Measurements from ENCODE around the gene VSIG2.

GRCh38 chr11:124751391-124751740 is 689 bp downstream of the VSIG2 start:
- TF ChIP-seq EZH2 (IDR thresholded peaks at IDR 0.05; ENCODE audit: borderline replicate concordance) (no peak), CTCF (IDR thresholded peaks at IDR 0.05; ENCODE audit: poor library complexity) (no peak)

Measured in hepatocyte (in vitro differentiated cells).